HG03095 (cell line): ENCODE data around the gene GLIPR2.
"Not testable (repeated sequence)": the region's sequence is repeated elsewhere in the genome, so short reads cannot be mapped to it uniquely, and the experiment has no call there.

Experiments used
- ATAC-seq: cut with Tn5 transposase; IDR thresholded peaks from one replicate; pipeline ENCODE4 v1.9.1; 2021; ENCODE audit warnings: moderate library complexity; ENCODE audit not compliant: unreplicated experiment

The GLIPR2 gene

GRCh38 chr9:36136272-36136893 is at the start of gene GLIPR2:
Gene GLIPR2 (plus strand): TSS chr9:36136733. CDS start chr9:36136779, 46 bp downstream.
- ATAC-seq = peak; percentile 95

- not testable (repeated sequence) for ATAC-seq
Observed at GRCh38 chr9:36087054-36087453, 49.5 kb upstream of the GLIPR2 start.

GRCh38 chr9:36088020-36088419 is 48.5 kb upstream of the GLIPR2 start:
- no peak for ATAC-seq

- no peak for ATAC-seq
Observed at GRCh38 chr9:36091026-36091953, 45.2 kb upstream of the GLIPR2 start.

- ATAC-seq = no peak
Observed at GRCh38 chr9:36092014-36092413, 44.5 kb upstream of the GLIPR2 start.

GRCh38 chr9:36092509-36093215 is 43.9 kb upstream of the GLIPR2 start:
- ATAC-seq = peak; percentile 100

- no peak for ATAC-seq
Observed at GRCh38 chr9:36093384-36093783, 43.1 kb upstream of the GLIPR2 start.

GRCh38 chr9:36099718-36100117 is 36.8 kb upstream of the GLIPR2 start:
- ATAC-seq = no peak

- ATAC-seq = no peak
Observed at GRCh38 chr9:36100532-36100931, 36.0 kb upstream of the GLIPR2 start.

- no peak for ATAC-seq
Observed at GRCh38 chr9:36101916-36102741, 34.4 kb upstream of the GLIPR2 start.

GRCh38 chr9:36102742-36103495 is 33.6 kb upstream of the GLIPR2 start:
- no peak for ATAC-seq

GRCh38 chr9:36109071-36109470 is 27.5 kb upstream of the GLIPR2 start:
- ATAC-seq = no peak

GRCh38 chr9:36110434-36110833 is 26.1 kb upstream of the GLIPR2 start:
- no peak for ATAC-seq

GRCh38 chr9:36112516-36112915 is 24.0 kb upstream of the GLIPR2 start:
- no peak for ATAC-seq

- ATAC-seq = no peak
Observed at GRCh38 chr9:36113999-36114398, 22.5 kb upstream of the GLIPR2 start.

- ATAC-seq = no peak
Observed at GRCh38 chr9:36116593-36116992, 19.9 kb upstream of the GLIPR2 start.

GRCh38 chr9:36118201-36118600 is 18.3 kb upstream of the GLIPR2 start:
- ATAC-seq = no peak

- ATAC-seq = no peak
Observed at GRCh38 chr9:36118706-36119105, 17.8 kb upstream of the GLIPR2 start.

- ATAC-seq = no peak
Observed at GRCh38 chr9:36119476-36119875, 17.1 kb upstream of the GLIPR2 start.

GRCh38 chr9:36120705-36121104 is 15.8 kb upstream of the GLIPR2 start:
- ATAC-seq = no peak
